ENCODE results near the gene ZACN.

Gene ZACN

DNA sequence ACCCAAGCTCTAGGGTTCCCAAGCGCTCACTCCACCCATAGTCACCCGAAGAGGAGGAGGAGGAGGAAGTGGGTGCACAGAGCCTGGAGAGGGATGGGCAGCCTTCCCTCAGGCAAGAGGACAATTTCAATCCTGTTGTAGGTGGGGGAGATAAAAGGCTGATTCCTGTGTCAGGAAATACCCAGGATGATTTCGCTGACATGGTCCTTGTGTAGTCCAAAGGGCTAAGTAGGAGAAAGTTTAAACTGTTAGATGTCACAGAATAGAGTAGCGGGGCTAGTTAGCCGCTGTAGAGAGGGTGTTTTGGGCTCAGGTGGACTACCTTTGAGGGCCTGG lies 25.9 kb downstream of the ZACN start:
- DNase-seq, result no peak

DNA sequence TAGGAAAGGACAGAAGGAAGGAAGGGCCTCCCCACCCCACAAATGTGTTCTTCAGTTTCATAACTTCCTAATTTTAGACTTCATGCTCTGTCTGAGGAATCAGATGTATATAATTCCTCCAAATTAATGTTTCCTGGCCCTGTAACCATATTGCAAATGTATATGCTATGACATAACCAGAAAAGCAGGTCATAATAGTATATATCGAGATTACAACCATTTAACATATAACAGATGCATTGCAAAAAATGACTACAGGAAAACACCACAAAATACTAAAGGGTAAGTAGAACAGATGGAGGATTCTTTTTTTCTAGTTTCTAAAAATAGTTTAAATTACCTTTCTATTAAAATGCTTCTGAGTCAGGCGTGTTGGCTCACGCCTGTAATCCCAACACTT lies 27.7 kb downstream of the ZACN start:
- no peak for DNase-seq

DNA sequence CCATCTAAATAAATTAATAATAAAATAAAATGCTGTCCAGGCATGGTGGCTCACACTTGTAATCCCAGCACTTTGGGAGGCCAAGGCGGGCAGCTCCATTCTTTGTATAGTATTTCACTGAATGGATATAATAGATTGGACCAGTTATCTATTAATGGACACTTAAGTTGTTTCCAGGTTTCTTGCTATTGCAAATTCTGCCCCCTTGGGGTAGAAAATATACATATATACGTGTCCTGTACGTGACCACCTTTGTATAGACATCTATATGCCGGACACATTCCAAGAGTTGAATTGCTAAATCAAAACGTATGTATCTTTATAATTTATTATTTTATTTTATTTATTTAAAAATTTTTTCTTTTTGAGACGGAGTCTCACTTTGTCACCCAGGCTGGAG lies 28.5 kb downstream of the ZACN start:
- DNase-seq, result no peak

DNA sequence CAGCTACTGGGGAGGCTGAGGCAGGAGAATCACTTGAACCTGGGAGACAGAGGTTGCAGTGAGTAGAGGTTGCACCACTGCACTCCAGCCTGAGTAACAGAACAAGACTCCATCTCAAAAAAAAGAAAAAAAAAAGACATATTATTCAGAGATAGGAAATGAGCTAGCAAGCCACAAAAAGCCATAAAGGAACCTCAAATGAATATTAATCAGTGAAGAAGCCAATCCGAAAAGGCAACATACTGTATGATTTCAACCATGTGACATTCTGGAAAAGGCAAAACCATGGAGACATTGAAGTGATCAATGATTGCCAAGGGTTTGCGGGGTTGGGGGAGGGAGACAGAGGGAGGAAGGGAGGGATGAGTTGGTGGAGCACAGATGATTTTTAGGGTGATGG lies 33.0 kb downstream of the ZACN start:
- no peak for DNase-seq

DNA sequence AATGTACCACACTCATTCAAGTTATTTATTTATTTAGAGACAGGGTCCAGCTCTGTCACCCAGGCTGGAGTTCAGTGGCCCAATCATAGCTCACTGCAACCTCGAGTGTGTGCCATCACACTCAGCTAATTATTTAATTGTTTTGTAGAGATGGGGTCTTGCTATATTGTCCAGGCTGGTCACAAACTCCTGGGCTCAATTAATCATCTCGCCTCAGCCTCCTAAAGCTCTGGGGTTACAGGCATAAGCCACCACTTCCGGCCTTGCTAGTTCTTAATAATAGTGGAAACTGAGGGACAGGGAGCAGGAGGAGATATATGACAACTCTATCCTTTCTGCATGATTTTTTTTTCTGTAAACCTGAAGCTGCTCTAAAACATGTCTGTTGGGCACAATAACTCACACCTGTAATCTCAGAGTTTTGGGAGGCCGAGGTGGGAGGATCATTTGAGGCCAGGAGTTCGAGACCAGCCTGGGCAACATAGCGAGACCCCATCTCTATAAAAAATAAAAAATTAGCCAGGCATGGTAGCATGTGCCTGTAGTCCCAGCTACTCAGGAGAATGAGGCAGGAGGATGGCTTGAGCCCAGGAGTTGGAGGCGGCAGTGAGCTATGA lies 36.3 kb downstream of the ZACN start:
- DNase-seq, result no peak

DNA sequence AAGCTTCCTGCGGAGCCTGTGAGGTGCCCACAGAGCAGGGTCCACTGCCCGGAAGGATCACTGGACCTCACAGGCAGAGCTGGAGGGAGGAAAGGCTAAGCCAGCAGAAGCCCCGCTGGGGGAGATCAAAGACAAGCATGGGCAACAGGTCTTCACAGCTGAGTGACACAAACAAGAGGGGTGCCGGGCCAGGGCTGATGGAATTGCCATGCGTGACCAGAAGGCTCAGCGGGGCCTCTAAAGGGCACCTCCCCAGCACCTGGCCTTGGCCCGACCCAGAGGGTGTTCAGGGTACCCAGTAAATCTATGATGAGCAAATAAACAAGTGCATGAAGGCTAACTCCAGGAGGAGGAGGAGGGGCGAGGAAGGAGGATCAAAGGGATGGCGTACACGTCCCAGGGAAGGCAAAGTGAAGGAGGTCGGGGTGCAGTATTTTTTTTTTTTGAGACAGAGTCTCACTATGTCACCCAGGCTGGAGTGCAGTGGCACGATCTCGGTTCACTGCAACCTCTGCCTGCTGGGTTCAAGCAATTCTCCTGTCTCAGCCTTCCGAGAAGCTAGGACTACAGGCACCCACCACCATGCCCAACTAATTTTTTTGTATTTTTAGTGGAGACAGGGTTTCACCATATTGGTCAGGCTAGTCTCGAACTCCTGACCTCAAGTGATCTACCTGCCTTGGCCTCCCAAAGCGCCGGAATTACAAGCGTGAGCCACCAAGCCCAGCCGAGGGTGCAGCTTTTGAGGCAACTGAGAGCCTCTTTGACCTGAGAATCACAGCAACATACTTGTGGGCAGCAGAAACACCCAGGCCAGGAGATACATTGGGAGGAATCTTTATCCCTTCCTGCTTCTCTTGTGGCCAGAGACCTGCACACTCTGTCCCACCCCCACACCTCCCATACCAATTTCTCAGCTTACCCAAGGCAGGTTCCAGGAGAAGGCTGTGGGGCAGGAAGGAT lies 40.7 kb downstream of the ZACN start:
- DNase-seq, result no peak

DNA sequence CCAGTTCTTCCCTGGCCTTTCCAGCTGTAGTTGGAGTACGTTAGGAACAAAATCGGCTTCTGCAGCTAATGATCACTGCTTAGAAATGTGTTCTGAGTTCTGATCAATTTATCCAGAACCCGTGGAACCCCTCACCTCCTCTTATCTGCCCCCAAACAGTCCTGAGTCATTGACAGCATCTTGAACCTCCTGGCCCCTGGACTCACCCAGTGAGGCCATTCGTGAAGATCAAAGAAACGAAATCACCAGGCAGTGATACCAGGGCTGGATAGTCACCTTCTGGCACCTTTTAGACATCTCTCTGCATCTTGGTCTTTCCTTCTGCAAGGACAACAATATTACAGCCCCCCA lies 41.7 kb downstream of the ZACN start:
- no peak for DNase-seq

DNA sequence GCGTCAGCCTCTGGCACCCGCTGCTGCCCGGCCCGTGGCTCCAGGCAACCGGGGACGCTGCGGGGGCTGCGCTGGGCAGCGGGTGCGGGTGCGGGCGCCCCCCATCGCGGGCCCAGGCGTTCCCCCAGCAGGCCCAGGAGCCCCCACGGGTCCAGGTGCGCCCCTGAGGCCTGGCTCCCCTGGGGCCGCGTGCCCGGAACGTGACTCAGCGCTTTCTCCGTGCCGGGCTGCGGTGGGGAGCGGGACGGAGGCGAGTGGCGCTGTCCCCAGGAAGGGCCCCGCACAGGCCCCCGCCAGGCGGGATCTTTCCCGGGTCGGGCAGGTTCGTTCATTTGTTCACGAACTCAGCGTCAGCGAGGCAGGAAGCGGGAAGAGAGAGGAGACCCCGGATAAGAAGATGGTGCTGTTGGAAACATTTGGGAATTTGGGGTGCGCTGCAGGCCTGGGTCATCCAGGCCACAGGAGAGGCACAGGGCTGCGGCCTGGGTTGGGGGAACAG lies 43.0 kb downstream of the ZACN start:
- DNase-seq, result no peak

DNA sequence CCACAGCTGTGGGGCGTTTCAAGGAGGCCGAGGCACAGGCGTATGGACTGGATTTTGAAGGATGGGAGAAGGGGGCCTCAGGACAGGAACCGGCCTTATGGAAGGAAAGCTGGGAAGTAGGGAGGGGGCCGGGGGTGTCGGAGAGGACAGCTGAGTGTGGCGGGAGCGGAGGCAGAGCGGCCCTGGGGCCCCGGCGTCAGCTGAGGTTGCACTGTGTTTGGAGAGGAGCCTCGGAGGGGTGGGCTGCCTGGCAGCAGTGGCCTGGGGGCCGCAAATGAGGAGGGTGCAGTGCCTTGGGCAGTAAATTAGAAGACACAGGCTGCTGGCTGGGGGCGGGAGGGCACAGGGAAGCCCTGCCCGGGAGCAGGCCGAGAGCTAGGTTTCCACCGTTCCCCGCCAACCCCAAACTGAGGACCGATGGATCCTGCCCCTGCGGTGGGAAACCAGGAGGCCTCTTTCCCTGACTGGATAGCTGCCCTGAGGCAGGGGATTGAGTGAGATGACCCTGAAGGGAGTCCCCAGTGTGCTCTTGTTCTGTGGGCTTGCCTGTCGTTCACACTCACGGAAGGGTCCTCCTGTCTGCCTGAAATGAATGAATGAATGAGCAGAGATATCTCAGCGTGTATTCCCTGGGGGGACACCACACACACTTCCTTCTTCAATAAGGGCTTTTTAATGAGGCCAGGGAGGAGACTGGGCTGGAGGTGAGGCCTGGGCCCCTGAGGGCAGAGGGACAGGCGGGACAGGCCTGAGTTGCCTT lies 43.6 kb downstream of the ZACN start:
- no peak for DNase-seq

DNA sequence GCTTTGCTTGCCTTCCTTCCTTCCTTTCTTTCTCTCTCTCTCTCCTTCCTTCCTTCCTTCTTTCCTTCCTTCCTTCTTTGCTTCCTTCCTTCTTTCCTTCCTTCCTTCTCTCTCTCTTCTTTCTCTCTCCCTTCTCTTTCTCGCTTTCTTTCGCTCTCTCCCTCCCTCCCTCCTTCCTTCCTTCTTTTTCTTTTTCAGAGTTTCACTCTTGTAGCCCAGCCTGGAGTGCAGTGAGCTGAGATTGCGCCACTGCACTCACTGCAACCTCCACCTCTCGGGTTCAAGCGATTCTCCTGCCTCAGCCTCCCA lies 44.2 kb downstream of the ZACN start:
- no peak for DNase-seq

DNA sequence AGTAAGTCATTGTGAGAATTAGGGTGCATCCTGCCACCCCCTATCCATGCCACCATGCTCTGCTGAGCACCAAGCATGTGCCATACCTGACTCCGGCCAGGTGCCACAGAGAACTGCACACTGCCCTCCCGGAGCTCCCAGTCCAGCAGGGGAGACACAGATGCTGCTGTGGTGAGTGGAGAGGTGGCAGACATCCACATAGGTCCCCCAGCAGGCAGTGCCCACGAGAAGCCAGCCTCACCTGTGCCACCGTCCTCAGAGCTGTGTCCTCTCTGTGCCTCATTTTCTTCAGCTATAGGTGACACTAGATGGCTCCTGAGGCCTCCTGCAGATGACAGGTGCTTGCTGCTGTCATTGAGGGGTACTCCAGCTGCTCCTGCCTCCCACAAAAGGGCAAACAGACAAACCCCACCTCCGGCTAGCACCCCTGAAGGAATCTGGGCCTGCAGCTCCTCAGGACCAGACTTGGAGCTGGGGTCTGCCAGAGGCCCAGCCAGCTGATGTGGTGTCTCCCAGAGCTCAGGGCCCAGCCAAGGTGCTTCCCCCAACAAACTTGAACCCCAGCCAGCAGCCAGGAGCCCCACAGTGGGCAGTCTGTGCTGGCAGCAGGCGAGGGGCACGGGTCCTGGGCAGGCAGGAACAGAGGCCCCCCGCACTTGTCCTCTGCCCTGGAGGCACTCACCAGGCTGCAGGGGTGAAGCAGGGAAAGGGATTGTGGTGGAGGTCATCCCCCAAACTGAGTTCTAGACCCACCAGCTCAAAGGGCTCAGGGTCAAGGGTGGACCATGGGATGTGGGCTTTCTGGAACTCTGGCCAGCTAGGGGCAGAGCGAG lies 45.0 kb downstream of the ZACN start:
- DNase-seq, result no peak

DNA sequence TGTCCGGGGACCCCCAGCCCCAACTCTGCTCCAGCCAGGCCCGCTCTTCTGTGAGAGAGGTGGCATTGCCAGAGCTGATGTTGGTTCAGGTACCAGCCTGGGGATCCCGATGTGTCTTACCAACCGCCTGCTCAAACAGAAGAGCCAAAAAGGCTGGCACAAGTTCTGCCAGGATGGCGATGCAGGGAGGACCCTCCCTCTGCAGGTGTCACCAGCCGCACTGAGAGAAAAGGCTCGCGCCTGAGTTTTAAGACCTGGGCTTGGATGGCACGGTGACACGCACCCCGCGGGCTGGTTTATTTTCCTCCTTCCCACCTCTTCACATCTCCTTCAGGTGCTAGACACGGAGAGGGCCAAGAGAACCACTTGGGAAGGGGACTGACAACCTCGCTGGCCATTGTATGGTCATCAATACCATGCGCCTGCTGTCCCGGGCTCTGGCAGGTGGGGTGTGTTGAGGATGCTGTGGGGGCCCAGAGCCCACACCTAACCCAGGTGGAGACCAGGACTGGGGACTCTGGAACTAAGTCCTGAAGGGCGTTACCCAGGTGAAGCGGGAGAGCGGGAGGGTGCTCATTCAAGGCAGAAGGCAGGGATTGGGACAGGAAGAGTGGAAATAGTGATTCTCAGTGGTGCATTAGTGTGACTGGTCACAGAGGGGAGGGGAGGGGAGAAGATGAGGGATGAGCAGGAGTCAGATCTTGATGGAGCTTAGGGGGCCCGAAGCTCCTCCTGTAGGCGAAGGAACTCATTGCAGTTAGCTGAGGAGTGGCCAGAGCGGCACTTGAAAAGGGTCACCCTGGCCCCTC lies 45.8 kb downstream of the ZACN start:
- no peak for DNase-seq

DNA sequence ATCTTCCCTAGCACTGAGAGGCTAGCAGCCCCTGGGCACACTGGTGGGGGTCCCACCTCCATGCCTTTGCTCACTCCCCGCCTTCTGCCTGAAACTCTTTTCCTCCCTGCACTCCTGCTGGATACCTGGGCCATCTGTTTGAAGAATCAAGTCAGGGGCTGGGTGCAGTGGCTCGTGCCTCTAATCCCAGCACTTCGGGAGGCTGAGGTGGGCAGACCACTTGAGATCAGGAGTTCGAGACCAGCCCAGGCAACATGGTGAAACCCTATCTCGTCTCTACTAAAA lies 46.4 kb downstream of the ZACN start:
- no peak for DNase-seq

DNA sequence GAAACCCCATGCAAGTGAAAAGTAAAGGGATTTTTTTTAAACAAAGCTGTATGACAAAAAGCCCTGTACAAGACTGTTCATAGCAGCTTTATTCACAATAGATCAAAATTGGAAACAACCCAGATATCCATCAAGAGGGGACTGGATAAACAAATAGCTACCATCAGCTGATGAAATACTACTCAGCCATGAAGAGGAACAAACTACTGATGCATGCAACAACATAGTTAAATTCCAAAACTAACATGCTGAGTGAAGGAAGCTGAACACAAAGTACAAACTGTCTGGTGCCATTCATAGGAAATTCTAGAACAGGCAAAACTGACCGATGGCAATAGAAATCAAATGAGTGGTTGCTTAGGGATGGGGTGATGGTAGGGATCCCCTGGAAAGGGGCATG lies 46.9 kb downstream of the ZACN start:
- DNase-seq, result no peak

DNA sequence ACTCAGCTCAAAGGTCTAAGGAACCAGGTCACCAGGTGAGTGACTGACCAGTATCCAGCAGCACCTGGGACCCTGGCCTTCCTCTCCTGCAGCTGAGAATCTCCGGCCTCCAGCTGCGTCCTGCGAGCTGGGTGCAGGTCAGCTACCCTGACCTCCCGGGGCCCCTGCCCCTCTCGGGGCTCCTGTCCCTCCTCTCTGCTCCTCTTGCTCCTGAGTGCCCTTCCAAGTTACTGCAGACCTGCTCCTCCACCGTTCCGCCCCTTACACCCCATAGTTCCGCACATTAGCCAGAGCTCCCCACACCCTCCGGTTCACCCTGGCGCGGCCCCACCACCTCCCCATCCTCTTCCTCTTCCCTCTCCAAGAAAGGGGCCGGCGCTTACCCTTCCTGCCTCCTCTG lies 51.5 kb downstream of the ZACN start:
- no peak for DNase-seq

DNA sequence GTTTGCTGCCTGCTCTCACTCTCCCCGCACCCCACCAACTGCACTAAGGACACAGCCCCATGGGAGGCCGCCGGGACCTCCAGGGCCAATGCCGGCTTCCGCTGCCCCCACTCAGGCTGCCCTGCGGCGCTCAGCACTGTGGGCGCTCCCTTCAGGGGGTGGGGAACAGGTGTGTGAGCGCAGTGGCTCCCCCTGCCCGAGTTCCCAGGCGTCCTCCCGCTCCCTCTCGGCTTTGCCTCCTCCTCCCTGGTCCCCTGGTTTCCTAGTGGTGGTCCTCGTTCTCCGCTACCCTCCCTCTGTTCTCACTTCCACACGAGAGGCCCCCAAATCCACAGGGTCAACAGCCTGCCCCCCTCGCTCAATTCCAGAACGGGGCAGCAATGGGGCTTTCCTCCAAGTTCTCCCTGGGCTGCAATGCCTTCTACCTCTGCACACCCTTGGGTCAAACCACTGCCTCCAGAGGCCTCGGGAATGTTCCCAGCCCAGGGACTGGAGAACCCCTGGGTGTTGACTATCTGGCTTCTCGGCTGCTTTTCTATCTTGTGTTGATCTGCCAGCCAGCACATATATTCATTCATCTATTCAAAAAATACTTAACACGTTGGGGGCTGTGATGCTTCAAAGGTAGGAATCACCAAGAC lies 52.2 kb downstream of the ZACN start:
- no peak for DNase-seq

DNA sequence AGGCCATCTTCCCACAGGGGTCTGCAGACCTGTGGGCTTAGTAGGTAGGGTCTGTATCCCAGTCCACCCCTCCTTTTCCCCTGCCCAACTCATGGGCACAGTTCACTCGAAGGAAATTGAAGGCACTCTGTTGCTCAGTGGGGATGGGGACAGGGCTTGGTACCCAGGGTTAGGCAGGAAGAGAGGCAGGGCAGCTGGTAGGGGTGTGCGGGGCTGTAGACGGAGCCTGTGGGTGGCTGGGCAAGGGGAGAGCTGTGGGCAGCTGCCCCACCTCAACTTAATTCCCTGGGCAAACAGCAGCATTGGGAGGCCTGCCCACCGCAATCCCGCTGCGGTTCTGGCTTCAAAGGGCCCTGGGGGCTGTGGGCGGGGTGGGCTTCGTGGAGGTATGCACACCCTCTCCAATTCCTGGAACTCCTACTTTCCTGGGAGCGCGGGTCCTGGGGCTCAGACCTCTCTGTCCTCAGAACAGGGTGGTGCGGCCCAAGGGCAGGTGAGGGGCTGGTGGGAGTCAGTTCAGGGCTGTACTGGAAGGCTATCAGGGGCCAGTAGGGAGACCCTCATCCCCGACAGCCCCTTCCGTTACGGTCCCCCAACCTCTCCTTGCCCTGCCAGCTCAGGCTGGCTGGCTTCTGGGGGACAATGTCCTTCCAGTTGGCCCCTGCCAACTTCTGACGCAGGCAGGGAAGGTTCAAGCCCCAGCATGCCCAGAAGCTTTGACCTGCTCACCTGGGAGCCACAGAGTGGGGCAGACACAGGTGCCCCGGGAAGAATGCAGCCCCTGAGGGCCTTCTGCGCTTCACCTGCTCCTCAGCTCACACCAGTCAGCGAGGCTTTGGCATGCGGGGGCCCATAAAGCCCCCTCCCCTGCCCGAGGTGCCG lies 53.0 kb downstream of the ZACN start:
- DNase-seq, result no peak
